ENCODE measurements around the gene TAF6L.

- no peak for TF ChIP-seq CTCF (IDR thresholded peaks at IDR 0.05)
- no peak for TF ChIP-seq POLR2A (IDR thresholded peaks at IDR 0.05)
Observed at GRCh38 chr11:62752994-62753735, 18.0 kb upstream of the TAF6L start.

Measured in testis (tissue), 2 donors.